Hindlimb muscle (tissue), 1 donor: ENCODE measurements around the gene APOO. TPM values are rescaled to one million over a fixed set of nuclear protein-coding genes. Genes with fewer than 3 reads are reported as not detected.
"Not testable (repeated sequence)": the region's sequence is repeated elsewhere in the genome, so short reads cannot be mapped to it uniquely, and the experiment has no call there.

Experiments used
- DNase-seq: peaks from one replicate; pipeline ENCODE4 v3.0.0-alpha.2; 2013
- polyA plus RNA-seq: library from polyadenylated mRNA; unstranded; fragments of 120-200 nt; gene quantifications from one replicate; pipeline ENCODE4 v1.2.1, GENCODE V29; 2013; ENCODE audit not compliant: insufficient read length

Gene APOO
- polyA plus RNA-seq, 1 donor = 19.3 TPM

- DNase-seq = peak; percentile 60
Observed at GRCh38 chrX:23902419-23902818, 5.3 kb downstream of the APOO start.

GRCh38 chrX:23901805-23902204 lies 5.9 kb downstream of the APOO start:
- DNase-seq = peak; percentile 61

- no peak for DNase-seq
Observed at GRCh38 chrX:23901060-23901459, 6.7 kb downstream of the APOO start.

- no peak for DNase-seq
Observed at GRCh38 chrX:23900220-23900797, 7.4 kb downstream of the APOO start.

- DNase-seq = no peak
Observed at GRCh38 chrX:23898412-23898959, 9.3 kb downstream of the APOO start.

- no peak for DNase-seq
Observed at GRCh38 chrX:23896981-23897380, 10.8 kb downstream of the APOO start.

- not testable (repeated sequence) for DNase-seq
Observed at GRCh38 chrX:23896539-23896938, 11.2 kb downstream of the APOO start.

- DNase-seq = not testable (repeated sequence)
Observed at GRCh38 chrX:23894993-23895392, 12.7 kb downstream of the APOO start.

- DNase-seq = no peak
Observed at GRCh38 chrX:23890933-23891332, 16.8 kb downstream of the APOO start.

GRCh38 chrX:23888887-23889501 lies 18.7 kb downstream of the APOO start:
- no peak for DNase-seq

- DNase-seq = no peak
Observed at GRCh38 chrX:23887918-23888317, 19.8 kb downstream of the APOO start.

GRCh38 chrX:23887451-23887850 lies 20.3 kb downstream of the APOO start:
- no peak for DNase-seq

- DNase-seq = no peak
Observed at GRCh38 chrX:23885803-23886202, 21.9 kb downstream of the APOO start.

GRCh38 chrX:23884427-23885024 lies 23.2 kb downstream of the APOO start:
- no peak for DNase-seq

GRCh38 chrX:23883737-23884354 lies 23.9 kb downstream of the APOO start:
- no peak for DNase-seq

- no peak for DNase-seq
Observed at GRCh38 chrX:23879380-23880090, 28.2 kb downstream of the APOO start.

GRCh38 chrX:23871905-23872546 lies 35.7 kb downstream of the APOO start:
- DNase-seq = no peak

- no peak for DNase-seq
Observed at GRCh38 chrX:23870041-23870440, 37.7 kb downstream of the APOO start.

GRCh38 chrX:23864742-23865326 lies 42.9 kb downstream of the APOO start:
- no peak for DNase-seq

GRCh38 chrX:23861952-23862351 lies 45.8 kb downstream of the APOO start:
- DNase-seq = not testable (repeated sequence)

- DNase-seq = no peak
Observed at GRCh38 chrX:23861215-23861896, 46.4 kb downstream of the APOO start.
